GM12872 (cell line): ENCODE results near the gene DKC1.

Source experiments
- TF ChIP-seq, protein P1 (sequence below): IDR thresholded peaks from 3 replicates; pipeline ENCODE4 v1.5.1; 2011; ENCODE audit warnings: low read depth, mild to moderate bottlenecking, low read length, moderate library complexity; ENCODE audit not compliant: insufficient read depth

The DKC1 gene

DNA sequence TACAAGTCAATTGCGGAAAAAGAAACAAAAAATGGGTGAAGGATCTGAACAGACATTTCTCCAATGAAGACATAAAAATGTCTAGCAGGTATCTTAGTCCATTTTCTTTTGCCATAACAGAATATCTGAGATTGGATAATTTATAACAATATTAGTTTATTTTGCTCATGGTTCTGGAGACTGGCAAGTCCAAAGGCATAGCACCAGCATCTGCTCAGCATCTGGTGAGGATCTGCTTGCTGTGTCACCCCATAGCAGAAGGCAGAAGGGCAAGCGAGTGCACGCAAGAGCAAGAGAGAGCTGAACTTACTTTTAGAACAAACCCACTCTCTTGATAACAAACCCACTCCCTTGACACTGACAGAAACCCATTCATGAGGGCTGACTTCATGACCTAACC is 41.5 kb upstream of the DKC1 start:
- TF ChIP-seq, protein P1, sequence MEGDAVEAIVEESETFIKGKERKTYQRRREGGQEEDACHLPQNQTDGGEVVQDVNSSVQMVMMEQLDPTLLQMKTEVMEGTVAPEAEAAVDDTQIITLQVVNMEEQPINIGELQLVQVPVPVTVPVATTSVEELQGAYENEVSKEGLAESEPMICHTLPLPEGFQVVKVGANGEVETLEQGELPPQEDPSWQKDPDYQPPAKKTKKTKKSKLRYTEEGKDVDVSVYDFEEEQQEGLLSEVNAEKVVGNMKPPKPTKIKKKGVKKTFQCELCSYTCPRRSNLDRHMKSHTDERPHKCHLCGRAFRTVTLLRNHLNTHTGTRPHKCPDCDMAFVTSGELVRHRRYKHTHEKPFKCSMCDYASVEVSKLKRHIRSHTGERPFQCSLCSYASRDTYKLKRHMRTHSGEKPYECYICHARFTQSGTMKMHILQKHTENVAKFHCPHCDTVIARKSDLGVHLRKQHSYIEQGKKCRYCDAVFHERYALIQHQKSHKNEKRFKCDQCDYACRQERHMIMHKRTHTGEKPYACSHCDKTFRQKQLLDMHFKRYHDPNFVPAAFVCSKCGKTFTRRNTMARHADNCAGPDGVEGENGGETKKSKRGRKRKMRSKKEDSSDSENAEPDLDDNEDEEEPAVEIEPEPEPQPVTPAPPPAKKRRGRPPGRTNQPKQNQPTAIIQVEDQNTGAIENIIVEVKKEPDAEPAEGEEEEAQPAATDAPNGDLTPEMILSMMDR, result no peak

DNA sequence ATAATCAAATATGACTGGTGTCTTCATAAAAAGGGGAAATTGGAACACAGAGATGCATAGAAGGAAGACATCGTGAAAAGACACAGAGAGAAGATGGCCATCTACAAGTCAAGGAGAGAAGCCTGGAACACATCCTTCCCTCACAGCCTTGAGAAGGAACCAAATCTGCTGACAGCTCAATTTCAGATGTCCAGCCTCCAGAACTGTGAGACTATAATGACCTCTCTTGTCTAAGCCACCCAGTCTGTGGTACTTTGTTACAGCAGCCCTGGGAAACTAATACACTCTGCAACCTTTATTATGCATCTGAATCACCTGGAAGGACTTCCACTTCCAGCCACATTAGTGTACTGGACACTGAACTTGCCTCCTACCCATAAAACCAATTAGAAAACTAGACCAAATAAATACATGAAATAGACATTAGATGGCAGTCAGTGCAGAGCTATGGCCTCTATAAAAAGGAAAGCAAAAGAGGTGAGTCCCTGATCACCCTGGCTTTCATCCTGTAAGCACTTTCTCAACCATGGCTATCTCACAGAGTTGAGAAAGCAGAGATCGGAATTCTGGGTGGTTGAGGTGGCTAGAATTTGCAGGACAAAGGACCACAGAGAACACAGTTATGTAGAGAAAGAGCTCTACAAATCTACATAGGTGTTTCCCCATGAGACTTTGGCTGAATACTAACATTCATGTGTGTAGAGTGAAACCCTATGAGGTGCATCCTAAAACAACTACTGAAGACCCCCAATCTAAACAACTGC is 37.5 kb upstream of the DKC1 start:
- TF ChIP-seq, protein P1, result no peak

DNA sequence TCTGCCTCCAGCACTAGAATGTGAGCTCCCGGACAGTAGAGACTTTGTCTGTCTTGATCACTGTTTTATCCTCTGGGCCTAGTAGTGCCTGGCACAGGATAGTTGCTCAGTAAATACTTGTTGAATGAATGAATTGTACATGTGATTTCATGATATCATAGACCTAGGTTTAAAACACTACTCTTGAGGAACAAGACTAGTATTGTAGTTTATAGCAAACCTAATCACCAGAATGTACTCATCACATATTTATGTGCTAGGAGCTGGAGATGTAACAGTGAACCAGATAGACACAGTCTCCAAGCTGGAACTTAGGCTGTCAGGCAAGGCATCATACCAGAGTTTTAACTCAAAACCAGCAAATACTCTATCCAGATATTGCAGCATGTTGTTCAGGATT is 35.2 kb upstream of the DKC1 start:
- TF ChIP-seq, protein P1, result no peak

DNA sequence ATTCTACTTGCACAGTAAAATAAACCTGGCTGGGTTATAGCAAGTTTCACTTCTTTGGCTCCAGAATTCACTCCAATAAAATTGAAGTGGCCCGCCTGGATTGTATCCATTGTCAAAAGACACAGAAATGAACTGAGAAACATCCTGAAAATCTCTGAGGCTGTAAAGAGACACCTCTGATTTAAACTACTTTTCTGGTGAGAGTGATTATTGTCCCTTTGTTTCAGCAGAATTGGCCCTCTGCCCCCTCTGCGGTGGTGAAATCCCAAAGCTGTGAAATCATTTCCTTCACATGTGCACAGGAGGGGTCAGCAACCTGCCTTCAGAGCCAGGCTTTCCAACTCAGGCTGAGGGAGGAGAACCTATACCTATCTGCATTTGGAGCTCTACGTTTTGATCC is 34.8 kb upstream of the DKC1 start:
- TF ChIP-seq, protein P1, result no peak

DNA sequence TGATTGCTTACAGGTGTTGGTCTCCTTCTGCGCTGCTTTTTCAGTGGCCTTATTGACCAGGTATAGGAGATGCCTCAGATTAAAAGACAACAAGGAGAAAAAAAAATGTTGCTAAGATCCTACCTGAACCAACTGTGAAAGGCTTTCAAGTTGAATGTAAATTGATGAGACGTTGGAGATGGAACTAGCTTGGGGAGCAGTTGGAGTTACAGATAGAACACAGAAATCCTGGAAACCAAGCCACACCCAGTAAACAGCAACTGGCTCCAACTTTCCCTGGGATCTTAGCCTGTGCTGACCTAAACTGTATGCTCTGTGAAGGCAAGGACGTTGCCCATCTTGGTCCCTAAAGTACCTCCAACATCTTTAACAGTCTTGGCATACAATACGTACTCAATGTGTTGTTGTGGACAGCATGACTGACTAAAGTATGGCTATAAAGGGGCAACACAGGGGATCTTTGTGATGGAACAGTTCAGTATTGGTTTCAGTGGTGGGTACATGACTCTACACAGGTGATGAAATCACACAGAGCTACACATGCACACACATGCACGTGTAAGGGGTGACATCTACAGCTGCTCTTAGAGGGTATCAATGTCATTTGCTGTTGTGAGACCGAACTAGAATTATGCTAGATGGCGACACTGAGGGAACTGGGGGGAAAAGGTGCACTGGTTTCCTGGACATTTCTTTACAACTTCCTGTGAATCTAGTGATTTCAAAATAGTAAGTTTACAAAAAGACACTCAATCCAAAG is 34.1 kb upstream of the DKC1 start:
- TF ChIP-seq, protein P1, result no peak

DNA sequence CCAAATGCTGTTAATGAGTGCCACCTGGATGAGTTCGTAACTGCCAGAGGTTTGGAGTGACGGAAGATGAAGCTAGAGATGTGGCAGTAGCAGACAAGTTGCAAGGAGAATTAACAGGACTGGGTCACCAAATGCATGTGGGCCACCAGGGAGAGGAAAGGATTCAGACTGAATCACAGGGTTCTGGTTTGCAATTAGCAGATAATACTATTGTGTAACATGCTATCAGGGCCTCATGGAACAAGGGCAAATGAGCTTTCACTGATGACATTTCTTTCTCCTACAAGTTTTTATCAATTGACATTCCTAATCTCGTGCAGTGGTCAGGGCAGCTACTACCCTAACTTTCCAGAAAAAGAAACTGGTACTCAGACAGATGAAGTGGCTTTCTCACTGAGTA is 33.2 kb upstream of the DKC1 start:
- TF ChIP-seq, protein P1, result no peak

DNA sequence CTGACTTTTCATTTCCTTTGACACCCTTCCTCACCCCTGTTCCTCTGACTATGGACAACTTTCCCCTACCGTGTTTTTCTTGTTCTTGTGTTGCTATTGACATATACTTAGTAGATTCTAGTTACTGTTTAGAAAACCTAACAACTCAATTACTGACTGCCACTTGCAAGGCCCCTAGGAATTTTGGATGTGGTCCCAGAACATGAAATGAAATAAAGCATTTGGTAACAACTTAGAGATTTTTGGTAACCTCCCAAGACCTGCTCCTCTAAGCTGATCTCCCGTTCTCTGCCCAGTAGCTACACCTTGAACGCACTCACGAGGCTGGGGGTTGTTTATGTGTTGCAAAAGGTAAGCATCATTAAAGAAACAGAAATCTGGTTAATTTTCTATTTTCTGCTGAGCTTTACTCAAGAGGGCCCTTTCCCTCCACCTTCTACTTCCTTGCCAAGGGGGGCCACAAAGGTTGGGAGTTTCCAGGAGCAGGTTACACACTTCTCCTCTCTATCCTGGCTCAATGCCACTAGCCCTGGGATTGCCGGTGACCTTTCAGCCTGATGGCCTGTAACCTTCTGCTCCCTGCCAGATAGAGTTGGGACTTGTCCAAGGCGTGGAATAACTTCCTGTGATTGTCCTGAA is 32.3 kb upstream of the DKC1 start:
- TF ChIP-seq, protein P1, result no peak
